Bronchial epithelial cell (primary cell): Measurements from ENCODE around the gene HYCC2. TPM values are rescaled to one million over a fixed set of nuclear protein-coding genes. Genes with fewer than 3 reads are reported as not detected.
"Not testable (repeated sequence)": the region's sequence is repeated elsewhere in the genome, so short reads cannot be mapped to it uniquely, and the experiment has no call there.

Source experiments
- DNase-seq: peaks from one replicate; pipeline ENCODE4 v3.0.0-alpha.2; 2010; ENCODE audit warnings: low read depth
- FAIRE-seq: peaks from 2 replicates; lab custom pipeline; 2011; peaks lifted over from hg19 to GRCh38; lab: Jason Lieb, UNC
- H3K27me3 ChIP-seq: 2 replicates; pipeline ENCODE4 v1.5.1; 2011; ENCODE audit warnings: low read length; ENCODE audit not compliant: control insufficient read depth, insufficient read depth
- H3K36me3 ChIP-seq: 2 replicates; pipeline ENCODE4 v1.5.1; 2011; ENCODE audit warnings: low read length; ENCODE audit not compliant: control insufficient read depth, insufficient read depth
- H3K4me3 ChIP-seq: 2 replicates; pipeline ENCODE4 v1.5.1; 2011; ENCODE audit warnings: mild to moderate bottlenecking, low read depth, low read length, control low read depth
- CTCF ChIP-seq: IDR thresholded peaks from 2 replicates; pipeline ENCODE4 v1.5.1; 2011; ENCODE audit warnings: mild to moderate bottlenecking, moderate library complexity, low read length, control low read depth, inconsistent platforms; ENCODE audit not compliant: insufficient read depth, severe bottlenecking
- total RNA-seq: library from RNA; depleted of rRNA; stranded (reverse); fragments of >200 nt; gene quantifications from 2 replicates; pipeline ENCODE4 v1.2.1, GENCODE V29; 2014

Gene HYCC2
- 8.4 and 13.2 TPM in 2 replicates for total RNA-seq

GRCh38 chr2:201071479-201072200 lies at the start of gene HYCC2, which contains the start of gene NDUFB3:
Gene HYCC2, minus strand, starts transcription at chr2:201071671. Its CDS starts 47,662 bp downstream, at chr2:201024009.
Gene NDUFB3, plus strand, starts transcription at chr2:201072001. Its CDS starts 6,882 bp downstream, at chr2:201078883.
- Histone ChIP-seq H3K27me3 (no peaks in the 10 kb centered on the region), H3K36me3 (no peaks in the 10 kb centered on the region), H3K4me3 (peak within 1 kb of the TSS; percentile 96)
- FAIRE-seq (peak; percentile 60), DNase-seq (peak; percentile 90)
- peak; percentile 45 for TF ChIP-seq CTCF

DNA sequence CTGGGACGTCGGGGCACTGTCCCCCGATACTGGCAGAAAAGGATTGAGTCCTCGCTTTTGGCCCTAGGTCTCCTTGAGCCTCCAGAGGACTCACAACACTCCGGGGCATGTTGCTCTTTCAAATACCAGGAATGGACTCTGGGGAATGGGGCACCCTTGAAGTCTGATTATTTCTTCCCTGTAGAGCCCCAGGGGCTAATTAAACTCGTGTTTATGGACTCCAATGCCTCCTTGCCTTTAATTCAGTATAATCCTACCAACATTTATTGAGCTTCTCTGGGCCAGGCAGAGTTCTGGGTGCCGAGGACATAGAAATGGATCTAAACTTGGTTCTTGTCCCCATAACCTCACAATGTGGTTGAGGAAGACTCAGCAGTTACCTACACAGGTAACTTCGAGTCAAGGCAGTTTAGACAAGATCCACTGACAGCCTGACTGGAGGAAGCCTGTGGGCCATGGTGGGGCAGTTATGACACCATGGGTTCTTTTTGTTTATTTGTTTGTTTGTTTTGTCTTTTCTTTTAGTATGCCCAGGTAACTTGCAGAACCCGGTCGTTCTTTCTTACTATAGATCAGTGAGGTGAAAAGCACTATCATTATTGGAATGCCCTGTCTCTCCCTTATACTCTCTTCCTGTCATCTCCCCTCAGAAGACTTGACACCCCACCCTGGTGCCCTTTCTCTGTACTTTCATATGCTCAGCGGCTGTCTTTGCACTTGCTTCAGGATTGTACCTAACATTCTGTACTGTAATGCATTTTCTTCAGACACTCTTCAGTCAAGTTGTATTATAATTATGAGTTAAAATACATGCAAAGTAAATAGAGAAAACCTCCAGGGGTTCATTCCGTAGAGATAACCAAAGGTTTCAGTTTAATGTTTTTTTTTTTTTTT lies 47.7 kb upstream of the HYCC2 start:
- H3K27me3 ChIP-seq: no peaks in the 10 kb centered on the region
- no peak for TF ChIP-seq CTCF
- H3K4me3 ChIP-seq: peak overlapping the region; percentile 87
- no peaks in the 10 kb centered on the region for H3K36me3 ChIP-seq
- no peak for DNase-seq
- no peak for FAIRE-seq

GRCh38 chr2:201118121-201118960 lies 46.9 kb upstream of the HYCC2 start:
- DNase-seq: peak; percentile 88
- H3K4me3 ChIP-seq: peak overlapping the region; percentile 87
- peak; percentile 59 for TF ChIP-seq CTCF

GRCh38 chr2:201117735-201118094 lies 46.2 kb upstream of the HYCC2 start:
- not testable (repeated sequence) for DNase-seq, FAIRE-seq, H3K36me3 ChIP-seq, H3K27me3 ChIP-seq
- H3K4me3 ChIP-seq: peak overlapping the region; percentile 87

More at GRCh38 chr2:201118121-201118960, 46.9 kb upstream of the HYCC2 start:
- H3K36me3 ChIP-seq: no peaks in the 10 kb centered on the region
- no peak for FAIRE-seq
- no peaks in the 10 kb centered on the region for H3K27me3 ChIP-seq

DNA sequence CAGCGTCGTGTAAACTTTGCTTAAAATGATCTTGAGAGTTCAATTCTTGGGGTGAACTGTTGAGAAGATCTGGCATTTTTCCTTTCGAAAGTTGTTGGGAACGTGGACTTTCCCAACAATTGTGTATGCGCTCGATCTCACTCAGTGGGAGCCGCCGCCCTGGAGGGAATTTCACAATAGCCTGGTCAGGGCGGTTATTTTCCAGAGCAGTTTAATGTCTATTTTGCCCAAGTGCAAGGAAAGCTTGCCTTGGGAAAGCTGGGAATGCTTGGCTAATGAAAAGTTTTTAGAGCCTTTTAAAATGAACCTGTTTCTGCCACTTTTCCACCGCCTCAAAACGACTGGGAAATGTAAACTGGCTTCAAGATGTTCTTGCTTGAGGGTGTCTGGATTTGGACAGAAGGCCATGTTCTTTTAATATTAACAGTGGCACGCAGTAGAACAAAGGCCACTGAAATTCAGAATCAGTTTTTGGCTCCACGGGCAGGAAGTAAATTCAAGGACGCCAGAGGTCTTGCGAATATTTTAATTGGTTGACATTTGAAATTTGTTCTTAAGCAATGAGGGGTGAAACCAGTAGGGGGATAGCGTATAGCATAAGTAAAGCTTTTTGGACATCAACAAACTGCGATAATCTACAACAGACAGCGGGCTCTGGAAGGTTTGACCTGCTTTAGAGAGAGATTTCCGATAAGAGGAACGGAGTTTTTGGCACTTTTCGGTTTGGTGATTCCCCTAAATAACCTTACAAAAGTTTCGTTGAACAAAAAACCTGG lies 45.7 kb upstream of the HYCC2 start:
- Histone ChIP-seq H3K4me3 (peak overlapping the region; percentile 87), H3K36me3 (no peaks in the 10 kb centered on the region), H3K27me3 (no peaks in the 10 kb centered on the region)
- DNase-seq (peak; percentile 71), FAIRE-seq (no peak)
- peak; percentile 25 for TF ChIP-seq CTCF
